ENCODE results near the gene SLC25A13. TPM values are rescaled to one million over a fixed set of nuclear protein-coding genes. Genes with fewer than 3 reads are reported as not detected.
A peak's percentile ranks its signal among the peaks of the same experiment; 100 is the strongest.
"Not testable (repeated sequence)": the region's sequence is repeated elsewhere in the genome, so short reads cannot be mapped to it uniquely, and the experiment has no call there.

The SLC25A13 gene, protein sequence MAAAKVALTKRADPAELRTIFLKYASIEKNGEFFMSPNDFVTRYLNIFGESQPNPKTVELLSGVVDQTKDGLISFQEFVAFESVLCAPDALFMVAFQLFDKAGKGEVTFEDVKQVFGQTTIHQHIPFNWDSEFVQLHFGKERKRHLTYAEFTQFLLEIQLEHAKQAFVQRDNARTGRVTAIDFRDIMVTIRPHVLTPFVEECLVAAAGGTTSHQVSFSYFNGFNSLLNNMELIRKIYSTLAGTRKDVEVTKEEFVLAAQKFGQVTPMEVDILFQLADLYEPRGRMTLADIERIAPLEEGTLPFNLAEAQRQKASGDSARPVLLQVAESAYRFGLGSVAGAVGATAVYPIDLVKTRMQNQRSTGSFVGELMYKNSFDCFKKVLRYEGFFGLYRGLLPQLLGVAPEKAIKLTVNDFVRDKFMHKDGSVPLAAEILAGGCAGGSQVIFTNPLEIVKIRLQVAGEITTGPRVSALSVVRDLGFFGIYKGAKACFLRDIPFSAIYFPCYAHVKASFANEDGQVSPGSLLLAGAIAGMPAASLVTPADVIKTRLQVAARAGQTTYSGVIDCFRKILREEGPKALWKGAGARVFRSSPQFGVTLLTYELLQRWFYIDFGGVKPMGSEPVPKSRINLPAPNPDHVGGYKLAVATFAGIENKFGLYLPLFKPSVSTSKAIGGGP
- total RNA-seq, result 30.5 TPM
- long read RNA-seq, transcript SLC25A13-201 (18 exons, 3,136 nt), result major isoform, 11 of 25 reads
- long read RNA-seq, partial matches to known transcripts, result 4 of 25 reads
- long read RNA-seq, other reads (novel, unspliced or antisense), result 10 of 25 reads

DNA sequence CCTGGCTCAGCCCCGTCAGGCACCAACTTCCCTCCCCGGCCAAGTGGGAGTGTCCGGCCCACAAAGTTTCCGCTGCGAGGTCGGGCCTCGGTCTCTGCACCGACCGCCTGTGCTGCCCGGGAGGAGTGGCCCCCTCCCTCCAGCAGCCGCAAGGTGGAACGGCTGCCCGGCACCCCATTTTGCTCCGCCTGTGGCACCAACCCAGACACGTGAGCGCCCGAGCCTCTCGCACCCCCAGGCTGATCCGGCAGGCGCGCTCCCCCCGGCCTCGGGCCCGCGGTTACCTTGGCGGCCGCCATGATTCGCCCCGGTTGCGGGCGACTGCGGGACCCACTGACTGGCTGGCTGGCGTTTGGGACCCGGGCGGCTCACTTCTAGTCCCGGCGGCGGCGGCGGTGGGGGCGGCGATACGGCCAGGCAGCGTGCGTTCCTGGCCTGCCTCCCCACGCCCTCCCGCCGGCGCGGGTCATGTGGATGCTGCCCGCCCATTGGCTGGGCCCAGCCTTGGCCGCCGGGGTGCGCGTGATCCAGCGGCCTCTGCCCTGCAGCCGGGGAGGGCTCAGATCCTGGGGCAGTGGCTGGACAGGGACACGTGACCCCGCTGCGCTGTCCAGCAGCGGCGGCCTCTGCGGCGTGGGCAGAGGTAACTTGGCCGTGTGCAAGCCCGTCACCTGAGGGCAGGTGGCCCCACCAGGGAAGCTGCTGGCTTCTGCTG lies at the start of gene SLC25A13:
Gene SLC25A13 (minus strand): TSS at position 441 of the 715 bp plus-strand sequence. CDS start 142 bp downstream, at position 299.
- peak; percentile 97 for DNase-seq (ENCODE audit: low spot score)

DNA sequence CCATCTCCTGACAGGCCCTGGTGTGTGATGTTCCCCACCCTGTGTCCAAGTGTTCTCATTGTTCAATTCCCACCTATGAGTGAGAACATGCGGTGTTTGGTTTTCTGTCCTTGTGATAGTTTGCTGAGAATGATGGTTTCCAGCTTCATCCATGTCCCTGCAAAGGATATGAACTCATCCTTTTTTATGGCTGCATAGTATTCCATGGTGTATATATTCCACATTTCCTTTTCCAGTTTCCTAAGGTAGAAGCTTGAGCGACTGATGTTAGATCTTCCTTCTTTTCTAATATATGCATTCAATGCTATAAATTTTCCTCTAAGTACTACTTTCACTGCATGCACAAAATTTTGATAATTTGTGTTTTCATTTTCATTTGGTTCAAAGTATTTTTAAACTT lies 44.0 kb upstream of the SLC25A13 start:
- DNase-seq (ENCODE audit: low spot score), result not testable (repeated sequence)

DNA sequence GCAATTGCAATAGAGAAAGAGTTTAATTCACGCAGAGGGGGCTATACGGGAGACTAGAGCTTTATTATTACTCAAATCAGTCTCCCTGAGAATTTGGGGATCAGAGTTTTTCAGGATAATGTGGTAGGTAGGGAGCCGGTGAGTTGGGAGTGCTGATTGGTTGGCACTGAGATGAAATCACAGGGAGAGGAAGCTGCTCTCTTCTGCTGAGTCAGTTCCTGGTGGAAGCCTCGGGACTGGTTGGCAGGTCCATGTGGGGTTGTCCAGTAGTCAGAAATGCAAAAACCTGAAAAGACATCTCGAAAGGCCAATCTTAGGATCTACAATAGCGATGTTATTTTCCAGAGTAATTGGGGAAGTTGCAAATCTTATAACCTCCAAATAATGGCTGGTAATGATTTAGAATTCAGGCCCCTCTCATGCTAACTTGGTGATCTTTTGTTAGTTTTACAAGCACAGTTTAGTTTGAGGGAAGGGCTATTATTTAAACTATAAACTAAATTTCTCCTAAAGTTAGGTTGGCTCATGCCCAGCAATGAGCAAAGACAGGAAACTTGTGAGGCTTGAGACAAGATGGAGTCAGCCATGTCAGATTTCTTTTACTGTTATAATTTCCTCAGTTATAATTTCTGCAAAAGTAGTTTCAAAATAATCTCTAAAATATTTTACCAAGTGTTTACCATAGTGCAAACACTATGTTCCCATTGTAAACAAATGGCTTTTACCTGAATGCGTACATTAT lies 39.4 kb upstream of the SLC25A13 start:
- DNase-seq (ENCODE audit: low spot score), result no peak

DNA sequence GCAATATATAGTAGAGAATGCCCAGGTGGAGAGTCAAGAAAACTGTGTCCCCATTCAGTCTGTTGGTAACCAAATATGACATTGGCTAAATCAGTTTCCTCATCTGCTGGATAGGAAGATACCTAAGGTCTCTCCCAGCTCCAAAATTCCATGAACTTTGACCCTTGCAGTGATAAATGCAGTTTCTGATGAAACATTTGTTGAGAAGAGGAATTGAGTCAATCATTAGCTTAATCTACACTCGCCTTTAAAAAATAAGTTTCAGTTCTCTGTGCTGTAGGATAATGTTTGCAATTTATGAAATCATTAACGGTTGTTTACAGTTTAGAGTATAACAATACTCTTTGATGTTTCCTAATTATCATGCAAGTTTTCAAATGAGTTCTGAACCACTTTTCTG lies 38.0 kb upstream of the SLC25A13 start:
- DNase-seq (ENCODE audit: low spot score), result no peak

DNA sequence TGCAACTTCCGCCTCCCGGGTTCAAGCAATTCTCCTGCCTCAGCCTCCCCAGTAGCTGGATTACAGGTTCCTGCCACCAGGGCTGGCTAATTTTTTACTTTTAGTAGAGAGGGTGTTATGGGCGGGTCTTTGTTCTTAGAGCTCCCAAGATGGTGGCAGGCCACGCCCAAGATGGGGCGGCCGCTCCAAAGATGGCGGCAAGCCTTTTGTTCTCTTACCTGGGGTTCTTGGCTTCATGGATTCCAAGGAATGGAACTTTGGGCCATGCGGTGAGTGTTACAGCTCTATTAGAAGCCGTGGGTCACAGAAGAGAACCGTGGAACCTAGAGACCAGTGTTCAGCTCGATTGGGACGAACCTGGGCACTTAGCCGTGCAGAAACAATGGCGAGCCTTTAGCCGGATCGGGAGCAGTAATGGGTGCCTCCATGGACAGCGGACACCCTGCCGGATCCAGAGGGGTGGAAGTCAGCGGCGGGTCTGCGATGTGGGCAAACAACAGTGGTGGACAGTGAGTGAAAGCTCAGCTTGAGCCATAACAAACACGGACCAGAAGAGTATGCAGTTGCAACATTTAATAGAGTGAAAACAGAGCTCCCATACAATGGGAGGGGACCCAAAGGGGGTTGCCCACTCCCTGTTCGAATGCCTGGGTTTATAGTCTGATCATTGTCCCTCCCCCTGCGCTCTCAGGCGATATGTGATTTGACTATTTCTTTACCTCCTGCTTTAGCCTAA lies 36.5 kb upstream of the SLC25A13 start:
- DNase-seq (ENCODE audit: low spot score), result not testable (repeated sequence)

DNA sequence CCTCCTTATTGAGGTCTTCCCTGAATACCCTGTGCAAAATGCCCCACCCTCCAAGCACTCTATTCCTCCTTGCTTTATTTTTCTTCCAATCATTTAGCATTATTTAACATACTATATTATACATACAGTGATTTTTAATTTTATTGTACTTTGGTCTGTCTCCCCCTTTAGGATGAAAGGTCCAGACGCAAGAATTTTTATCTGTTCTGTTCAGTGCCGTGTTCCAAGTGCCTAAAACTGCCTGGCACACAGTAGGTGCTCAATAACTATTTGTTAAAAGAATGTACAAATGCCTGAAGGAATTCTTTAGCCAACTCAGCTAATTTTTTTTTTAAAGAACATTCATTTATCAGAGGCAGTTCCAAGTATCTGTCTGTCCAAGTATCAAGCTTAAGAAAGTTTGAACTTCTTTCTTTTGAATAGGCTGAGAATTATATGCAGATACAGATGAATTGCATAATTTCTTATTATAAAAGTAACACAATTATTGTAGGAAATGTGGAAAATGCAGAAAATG lies 34.1 kb upstream of the SLC25A13 start:
- no peak for DNase-seq (ENCODE audit: low spot score)

DNA sequence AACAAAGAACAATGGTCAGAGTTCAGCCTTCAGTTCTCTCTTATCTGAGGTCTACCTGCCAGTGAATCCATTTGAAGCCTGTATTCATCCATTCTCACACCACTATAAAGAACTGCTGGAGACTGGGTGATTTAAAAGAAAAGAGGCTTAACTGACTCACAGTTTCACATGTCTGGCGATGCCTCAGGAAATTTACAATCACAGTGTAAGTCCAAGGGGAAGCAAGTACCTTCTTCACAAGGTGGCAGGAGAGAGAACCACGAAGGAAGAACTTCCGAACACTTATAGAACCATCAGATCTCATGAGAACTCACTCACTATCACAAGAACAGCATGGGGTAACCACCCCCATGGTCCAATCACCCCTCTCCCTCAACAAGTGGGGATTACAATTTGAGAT lies 33.0 kb upstream of the SLC25A13 start:
- DNase-seq (ENCODE audit: low spot score), result no peak

DNA sequence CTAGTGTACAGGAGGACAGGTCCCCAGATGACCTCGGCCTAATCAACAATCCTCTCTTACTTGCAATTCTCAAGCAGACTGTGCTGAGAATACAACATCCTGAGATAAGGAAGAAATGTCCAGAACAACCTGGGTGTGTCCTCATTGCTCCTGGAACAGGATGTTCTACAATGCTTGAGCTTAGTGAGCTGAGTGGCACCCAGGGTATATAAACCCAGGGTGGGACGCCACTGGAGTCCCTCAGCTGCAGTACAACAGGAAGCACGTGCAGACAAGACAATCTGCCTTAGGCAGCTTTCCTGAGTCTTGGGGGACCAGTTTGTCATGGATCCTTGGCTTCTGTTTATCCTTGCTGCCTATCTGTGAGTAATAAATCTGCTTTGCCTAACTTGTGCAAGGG lies 27.7 kb upstream of the SLC25A13 start:
- no peak for DNase-seq (ENCODE audit: low spot score)

DNA sequence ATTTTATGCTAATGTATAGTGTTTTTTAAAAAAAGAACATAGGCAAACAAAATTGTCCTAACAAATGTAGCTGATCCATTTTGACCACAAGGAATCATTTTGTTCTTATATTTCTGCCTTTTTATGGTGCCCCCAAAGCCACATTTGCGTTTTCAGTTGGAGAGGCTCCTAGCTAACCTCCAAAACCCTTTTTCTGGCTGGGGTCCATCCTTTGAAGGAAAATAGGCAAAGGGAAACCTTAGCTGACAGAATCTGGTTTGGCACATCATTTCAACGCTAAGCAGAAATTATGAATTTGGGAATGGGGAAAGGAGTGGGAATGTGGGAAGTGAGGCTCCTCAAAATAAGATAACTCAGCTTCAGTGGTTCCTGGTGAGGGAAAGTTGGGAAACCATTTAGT lies 25.6 kb upstream of the SLC25A13 start:
- no peak for DNase-seq (ENCODE audit: low spot score)

DNA sequence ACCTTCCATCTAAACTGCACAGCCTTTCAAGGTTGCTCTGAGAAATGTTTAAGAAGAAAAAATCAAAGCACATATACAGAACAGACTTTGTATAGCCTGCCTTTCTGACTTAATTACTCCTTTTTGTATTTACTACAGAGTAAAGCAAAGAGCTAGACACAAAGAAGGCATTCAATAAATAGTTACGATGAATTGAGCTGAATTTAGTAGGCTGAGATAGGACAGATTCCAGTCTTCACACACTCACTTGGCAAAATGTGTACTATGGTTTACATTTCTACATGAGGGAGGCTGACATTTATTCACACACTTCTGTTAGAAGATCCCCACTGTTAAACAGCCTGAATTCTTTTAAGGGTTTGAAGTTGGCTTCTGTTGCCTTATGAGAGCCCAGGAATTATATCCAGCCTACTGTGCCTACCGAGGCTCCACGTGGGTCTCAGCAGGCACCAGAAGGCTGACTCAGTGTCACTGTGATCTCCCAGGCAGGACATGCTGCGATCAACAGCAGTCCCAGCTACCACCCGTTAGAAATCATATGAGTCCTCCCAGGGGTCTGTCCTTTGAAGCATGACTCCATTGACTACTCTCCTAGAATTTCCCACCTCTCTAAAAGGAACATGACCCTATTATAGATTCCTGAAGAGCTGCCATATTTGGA lies 24.5 kb upstream of the SLC25A13 start:
- no peak for DNase-seq (ENCODE audit: low spot score)

DNA sequence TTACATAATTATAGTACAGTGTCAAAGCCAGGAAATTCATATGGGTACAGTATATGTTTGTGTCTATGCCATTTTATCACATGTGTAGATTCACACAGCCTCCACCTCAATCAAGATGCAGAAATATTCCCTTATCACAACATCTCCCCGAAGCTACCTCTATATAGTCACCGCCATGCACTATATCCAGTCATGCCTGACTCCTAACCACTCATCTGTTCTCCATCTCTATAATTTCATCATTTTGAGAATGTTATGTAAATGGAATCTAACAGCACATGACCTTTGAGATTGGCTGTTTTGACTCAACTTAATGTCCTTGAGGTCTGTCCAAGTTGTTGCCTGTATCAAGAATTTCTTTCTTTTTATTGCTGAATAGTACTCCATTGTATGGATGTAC lies 22.3 kb upstream of the SLC25A13 start:
- no peak for DNase-seq (ENCODE audit: low spot score)

DNA sequence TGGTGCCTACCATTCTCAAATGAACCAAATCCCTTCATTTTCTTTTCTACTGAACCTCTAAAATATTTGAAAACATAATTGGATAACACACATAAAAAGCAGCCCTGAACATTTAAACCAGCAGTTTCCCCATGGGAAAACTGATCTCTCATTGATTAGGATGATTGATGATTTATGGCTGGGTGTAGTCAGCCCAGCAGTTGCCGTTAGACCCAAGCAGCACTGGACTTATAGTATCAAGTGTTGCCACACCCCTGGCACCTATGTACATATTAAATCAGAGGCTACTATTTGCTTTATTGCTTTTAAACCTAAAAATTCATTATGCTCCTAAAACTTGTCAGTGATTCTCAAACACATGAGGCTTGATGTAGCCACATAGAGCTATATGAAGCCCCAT lies 20.2 kb upstream of the SLC25A13 start:
- DNase-seq (ENCODE audit: low spot score), result no peak

DNA sequence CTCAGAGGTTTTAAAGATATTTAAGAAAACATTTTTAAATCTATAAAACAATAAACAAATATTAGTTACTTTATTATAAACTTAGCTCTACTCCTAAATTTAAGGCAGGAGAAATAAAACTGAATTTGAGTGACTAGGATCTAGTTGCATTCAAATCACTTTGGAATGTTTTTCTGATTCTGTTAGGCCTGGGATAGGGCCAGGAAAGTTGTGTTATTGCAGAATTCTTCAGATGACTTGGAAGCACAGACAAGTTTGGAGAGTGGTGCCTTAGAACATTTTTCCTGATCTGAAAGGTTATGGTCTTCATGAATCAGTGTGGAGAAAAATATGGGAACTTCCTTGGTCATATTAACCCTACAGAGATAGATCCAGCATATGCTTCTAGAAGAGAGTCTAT lies 15.6 kb upstream of the SLC25A13 start:
- DNase-seq (ENCODE audit: low spot score), result no peak

DNA sequence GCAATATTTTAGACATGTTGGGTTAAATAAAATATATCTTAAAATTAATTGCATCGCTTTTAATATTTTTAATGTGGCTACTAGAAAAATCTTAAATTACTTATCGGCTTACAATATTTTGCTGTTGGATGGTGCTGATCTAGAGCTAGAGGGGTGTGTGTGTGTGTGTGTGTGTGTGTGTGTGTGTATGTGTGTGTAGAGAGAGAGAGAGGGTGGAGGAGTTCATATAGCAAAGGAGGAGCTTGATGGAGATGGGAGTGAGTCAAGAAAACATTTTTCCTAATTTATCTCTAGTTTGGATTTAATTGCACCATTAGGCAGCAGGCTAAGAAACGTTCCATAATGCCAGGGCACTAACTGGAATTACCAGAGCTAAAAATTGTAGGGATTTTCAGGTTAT lies 10.4 kb upstream of the SLC25A13 start:
- DNase-seq (ENCODE audit: low spot score), result no peak

DNA sequence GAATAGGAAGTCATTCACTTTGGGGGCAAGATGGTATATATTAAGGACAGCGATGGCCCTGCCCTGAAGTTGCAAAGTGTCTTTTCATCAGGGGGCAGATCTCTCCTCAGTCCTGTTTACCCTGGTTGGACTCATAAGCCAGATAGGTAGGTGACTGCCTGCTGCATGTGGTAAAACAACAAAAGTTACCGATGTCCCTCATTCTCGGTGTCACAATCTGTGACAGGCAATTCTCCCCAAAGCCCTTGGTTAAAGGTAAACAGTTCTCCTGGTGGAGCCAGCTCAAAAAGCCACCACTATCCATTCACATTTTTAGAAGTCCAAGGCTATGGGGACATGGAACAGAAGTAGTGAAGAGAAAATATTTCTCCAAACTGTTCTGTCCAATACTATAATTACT lies 9.9 kb upstream of the SLC25A13 start:
- no peak for DNase-seq (ENCODE audit: low spot score)

DNA sequence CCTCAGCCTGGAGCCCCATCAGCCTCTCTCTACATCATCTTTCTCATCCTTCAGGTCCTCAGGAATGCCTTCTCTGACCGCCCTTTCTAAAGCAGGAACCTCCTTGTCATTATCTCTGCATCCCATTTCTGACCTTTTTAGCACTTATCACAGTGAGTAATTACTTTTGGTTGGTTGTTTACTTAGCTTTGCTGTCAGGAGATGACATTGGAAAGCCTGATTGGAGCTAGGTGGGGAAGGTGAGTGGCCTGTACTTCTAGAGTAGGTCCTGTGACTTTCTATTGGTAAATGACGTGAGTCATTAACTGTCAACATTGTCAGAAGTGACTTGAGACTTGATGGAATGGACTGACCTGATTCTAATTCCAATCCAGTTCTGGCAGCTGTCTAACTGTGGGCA lies 9.3 kb upstream of the SLC25A13 start:
- no peak for DNase-seq (ENCODE audit: low spot score)

DNA sequence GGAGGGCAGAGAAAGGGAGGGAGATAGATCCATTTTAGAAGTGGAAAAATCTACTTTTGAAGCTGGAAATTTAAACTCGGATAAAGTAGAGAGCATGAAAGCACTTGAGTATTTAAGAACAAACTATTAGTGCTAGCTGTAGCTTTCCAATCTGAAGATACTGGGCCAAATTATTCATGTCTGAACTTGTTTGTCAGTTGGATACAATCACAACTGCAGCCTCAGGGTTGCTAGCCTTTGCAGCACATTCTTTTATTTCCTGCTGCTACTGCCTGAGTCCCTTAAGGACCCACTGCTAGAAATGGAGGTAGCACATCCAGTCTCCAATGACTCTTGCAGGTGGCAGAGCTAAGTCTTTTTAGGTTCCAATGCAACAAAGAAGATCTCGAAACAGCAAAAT lies 8.3 kb upstream of the SLC25A13 start:
- no peak for DNase-seq (ENCODE audit: low spot score)

DNA sequence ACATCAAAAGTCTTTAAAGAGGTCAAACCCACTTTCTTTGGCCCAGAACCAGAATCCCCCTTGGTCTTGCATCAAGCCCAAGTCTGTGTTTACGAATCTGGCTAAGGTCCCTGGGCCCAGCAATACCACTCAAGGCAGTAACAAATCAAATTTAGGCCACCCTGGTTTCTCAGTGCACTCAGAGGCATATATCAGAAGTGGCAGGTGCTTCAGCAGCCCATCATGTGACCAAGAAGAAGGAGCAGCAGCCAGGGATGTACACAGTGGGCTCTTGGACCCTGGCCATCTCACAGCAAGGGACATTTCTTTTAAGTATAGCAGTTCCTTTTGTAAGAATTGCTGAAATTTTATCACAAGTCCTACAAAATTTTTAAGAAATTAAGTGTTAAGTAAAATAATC lies 7.3 kb upstream of the SLC25A13 start:
- no peak for DNase-seq (ENCODE audit: low spot score)

DNA sequence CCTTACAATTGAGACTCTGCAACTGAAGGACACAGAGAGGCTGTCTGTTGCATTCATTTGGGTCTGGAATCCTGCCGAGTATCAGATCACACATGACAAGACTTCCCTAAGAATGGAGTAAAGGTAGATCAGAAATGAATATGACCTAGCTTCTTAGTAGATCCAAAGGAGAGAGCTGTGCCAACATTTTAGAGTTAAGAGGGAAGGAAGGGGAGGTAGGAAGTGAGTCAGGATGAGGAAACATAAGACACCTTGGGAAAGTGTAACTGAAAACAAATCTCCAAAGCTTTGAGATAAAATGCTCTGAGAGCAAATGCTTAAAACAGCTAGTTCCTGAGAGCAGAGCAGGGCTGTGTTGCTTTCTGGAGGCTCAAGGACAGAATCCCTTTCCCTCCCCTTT lies 6.1 kb upstream of the SLC25A13 start:
- no peak for DNase-seq (ENCODE audit: low spot score)

DNA sequence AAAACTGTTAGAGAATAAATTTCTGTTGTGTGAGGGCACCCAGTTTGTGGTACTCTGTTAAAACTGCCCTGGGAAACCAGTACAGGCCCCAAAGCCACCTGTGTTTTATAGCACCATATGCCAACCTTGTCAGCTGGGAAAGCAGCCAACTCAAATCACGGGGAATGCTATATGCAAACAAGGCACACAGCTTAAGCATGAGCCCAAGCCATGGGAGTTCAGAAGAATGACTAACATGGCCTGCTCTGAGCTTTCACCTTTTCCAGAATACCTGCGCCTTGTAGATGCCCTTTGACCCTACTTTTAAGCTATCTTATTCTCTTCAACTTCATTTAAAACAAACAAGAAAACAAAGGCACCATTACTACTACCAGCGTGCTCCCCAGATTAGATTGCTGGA lies 5.5 kb upstream of the SLC25A13 start:
- no peak for DNase-seq (ENCODE audit: low spot score)
